ENCODE measurements around the gene AOAH. TPM values are rescaled to one million over a fixed set of nuclear protein-coding genes. Genes with fewer than 3 reads are reported as not detected.

The AOAH gene
- total RNA-seq, 4 donors from 2014 or later, result 0.68 to 12.0 (median 4.8) TPM

GRCh38 chr7:36658335-36659171 lies 65.7 kb downstream of the AOAH start:
- intact Hi-C loops (cut with DNase I), result no loop called here
- TF ChIP-seq POLR2A (IDR thresholded peaks at IDR 0.05) (no peak), CTCF (IDR thresholded peaks at IDR 0.05) (no peak)
- Histone ChIP-seq H3K4me3 (no peak overlapping the region), H3K9me3 (no peaks in the 10 kb centered on the region), H3K36me3 (no peaks in the 10 kb centered on the region), H3K4me1 (no peaks in the 10 kb centered on the region), H3K27me3 (no peaks in the 10 kb centered on the region), H3K27ac (no peak overlapping the region)
- 74 to 75% methylated on average over 8 of the region's 8 CpGs for WGBS, 2 donors
- no peak for DNase-seq

DNA sequence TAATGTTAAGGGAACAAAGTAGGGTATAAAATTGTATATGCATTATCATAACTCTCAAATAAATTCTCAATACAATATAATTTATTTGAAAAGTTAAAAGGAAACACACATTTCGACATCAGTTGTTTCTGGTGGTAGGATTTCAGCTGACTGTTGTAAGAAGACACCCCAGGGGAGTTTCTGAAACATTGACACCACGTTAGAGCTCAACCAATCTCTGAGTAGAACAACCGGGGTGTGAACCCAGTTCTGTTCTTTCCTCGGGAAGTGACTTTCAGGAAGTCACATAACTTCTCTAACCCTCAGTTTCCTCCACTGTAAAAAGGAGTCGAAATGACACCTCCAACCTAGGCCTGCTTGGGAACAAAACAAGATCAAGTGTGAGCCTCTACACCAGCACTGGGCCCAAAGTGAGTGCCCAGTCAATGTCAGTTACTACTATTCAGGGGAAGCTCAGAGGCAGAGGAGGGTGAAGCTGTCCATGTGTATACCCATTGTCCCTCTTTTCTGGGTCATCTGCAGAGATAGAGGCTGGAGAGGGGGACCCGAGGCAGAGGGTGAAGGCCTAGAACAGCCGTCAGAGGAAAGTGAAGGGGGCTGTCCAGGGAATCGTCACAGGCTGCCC lies 67.1 kb downstream of the AOAH start:
- Histone ChIP-seq H3K4me3 (no peak overlapping the region), H3K4me1 (no peaks in the 10 kb centered on the region), H3K27ac (no peak overlapping the region), H3K36me3 (no peaks in the 10 kb centered on the region), H3K9me3 (no peaks in the 10 kb centered on the region), H3K27me3 (no peaks in the 10 kb centered on the region)
- 71 to 75% methylated on average over 6 to 7 of the region's 8 CpGs for WGBS, 2 donors
- intact Hi-C loops (cut with DNase I), result no loop called here
- TF ChIP-seq POLR2A (IDR thresholded peaks at IDR 0.05), result no peak
- no peak for TF ChIP-seq CTCF (IDR thresholded peaks at IDR 0.05)
- DNase-seq, result no peak

- TF ChIP-seq CTCF (IDR thresholded peaks at IDR 0.05) (no peak), POLR2A (IDR thresholded peaks at IDR 0.05) (no peak)
- Histone ChIP-seq H3K4me1 (no peaks in the 10 kb centered on the region), H3K4me3 (no peak overlapping the region), H3K9me3 (no peaks in the 10 kb centered on the region), H3K36me3 (no peaks in the 10 kb centered on the region), H3K27me3 (no peaks in the 10 kb centered on the region), H3K27ac (no peak overlapping the region)
- DNase-seq, result no peak
- intact Hi-C loops (cut with DNase I), result no loop called here
- 77 to 94% methylated on average over 6 of the region's 6 CpGs for WGBS, 2 donors
These were observed 69.9 kb downstream of the AOAH start for GRCh38 chr7:36654436-36654835.

DNA sequence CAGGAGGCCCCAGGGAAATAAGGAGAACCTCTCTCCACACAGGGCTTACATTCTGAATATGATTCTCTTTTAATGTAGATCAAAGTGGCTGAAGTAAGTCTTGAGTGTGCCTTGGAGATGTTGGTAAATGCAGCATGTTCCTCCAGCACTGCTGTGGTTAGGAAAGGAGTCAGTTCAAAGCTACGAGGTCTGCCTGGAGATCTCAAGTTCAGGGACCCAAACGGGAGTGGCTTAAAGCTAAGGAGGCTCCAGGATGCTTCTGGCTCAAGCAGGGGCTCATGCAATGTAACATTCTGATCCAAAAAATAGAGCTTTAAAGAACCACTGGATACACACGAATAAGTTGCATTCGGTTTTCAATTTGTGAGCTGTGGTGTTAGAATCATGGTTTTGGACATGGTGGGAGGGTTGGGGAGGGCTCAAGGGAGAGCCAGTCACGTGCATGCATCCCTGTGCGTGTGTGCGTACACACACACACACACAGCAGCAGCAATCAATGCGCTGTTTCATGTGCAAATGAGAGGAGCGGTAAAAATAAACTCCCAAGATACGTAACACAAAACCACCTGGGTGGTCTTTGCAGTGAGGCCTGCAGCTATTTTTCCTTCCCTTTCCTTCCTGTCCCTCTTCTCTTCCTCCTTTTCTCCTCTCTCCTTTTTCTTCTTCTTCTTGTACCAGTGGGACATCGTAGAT lies 70.5 kb downstream of the AOAH start:
- Histone ChIP-seq H3K4me3 (no peak overlapping the region), H3K4me1 (no peaks in the 10 kb centered on the region), H3K36me3 (no peaks in the 10 kb centered on the region), H3K9me3 (no peaks in the 10 kb centered on the region), H3K27ac (no peak overlapping the region), H3K27me3 (no peaks in the 10 kb centered on the region)
- TF ChIP-seq POLR2A (IDR thresholded peaks at IDR 0.05) (no peak), CTCF (IDR thresholded peaks at IDR 0.05) (no peak)
- no peak for DNase-seq
- 81 to 86% methylated on average over 10 to 11 of the region's 11 CpGs for WGBS, 2 donors
- intact Hi-C loops (cut with DNase I), result no loop called here

Measured in esophagus squamous epithelium (tissue), 5 donors.